ENCODE data around the gene D2HGDH.
"Not testable (repeated sequence)": the region's sequence is repeated elsewhere in the genome, so short reads cannot be mapped to it uniquely, and the experiment has no call there.

Gene D2HGDH

GRCh38 chr2:241768850-241769249 is 34.4 kb downstream of the D2HGDH start:
- no peak for DNase-seq (ENCODE audit: low read depth, low spot score)

GRCh38 chr2:241769819-241770184 is 35.4 kb downstream of the D2HGDH start:
- no peak for DNase-seq (ENCODE audit: low read depth, low spot score)

- no peak for DNase-seq (ENCODE audit: low read depth, low spot score)
Observed at GRCh38 chr2:241770185-241770935, 35.9 kb downstream of the D2HGDH start.

- no peak for DNase-seq (ENCODE audit: low read depth, low spot score)
Observed at GRCh38 chr2:241770936-241771285, 36.5 kb downstream of the D2HGDH start.

GRCh38 chr2:241771286-241772062 is 37.0 kb downstream of the D2HGDH start:
- no peak for DNase-seq (ENCODE audit: low read depth, low spot score)

GRCh38 chr2:241772063-241772499 is 37.7 kb downstream of the D2HGDH start:
- no peak for DNase-seq (ENCODE audit: low read depth, low spot score)

GRCh38 chr2:241773511-241774418 is 39.3 kb downstream of the D2HGDH start:
- DNase-seq (ENCODE audit: low read depth, low spot score), result no peak

- DNase-seq (ENCODE audit: low read depth, low spot score), result peak; percentile 12
Observed at GRCh38 chr2:241774419-241775222, 40.2 kb downstream of the D2HGDH start.

GRCh38 chr2:241775223-241776177 is 41.1 kb downstream of the D2HGDH start:
- DNase-seq (ENCODE audit: low read depth, low spot score), result no peak

GRCh38 chr2:241776336-241777169 is 42.1 kb downstream of the D2HGDH start, which contains the start of gene GAL3ST2:
Gene GAL3ST2 (plus strand): TSS chr2:241776822. CDS start chr2:241776956, 134 bp downstream.
- DNase-seq (ENCODE audit: low read depth, low spot score), result no peak

GRCh38 chr2:241777170-241777685 is 42.8 kb downstream of the D2HGDH start:
- DNase-seq (ENCODE audit: low read depth, low spot score), result no peak

GRCh38 chr2:241777686-241778627 is 43.5 kb downstream of the D2HGDH start:
- no peak for DNase-seq (ENCODE audit: low read depth, low spot score)

- DNase-seq (ENCODE audit: low read depth, low spot score), result no peak
Observed at GRCh38 chr2:241780939-241781569, 46.6 kb downstream of the D2HGDH start.

GRCh38 chr2:241782053-241782452 is 47.6 kb downstream of the D2HGDH start:
- not testable (repeated sequence) for DNase-seq (ENCODE audit: low read depth, low spot score)

- DNase-seq (ENCODE audit: low read depth, low spot score), result no peak
Observed at GRCh38 chr2:241788135-241788534, 53.7 kb downstream of the D2HGDH start.

GRCh38 chr2:241788572-241788971 is 54.1 kb downstream of the D2HGDH start:
- no peak for DNase-seq (ENCODE audit: low read depth, low spot score)

GRCh38 chr2:241791385-241791784 is 57.0 kb downstream of the D2HGDH start:
- not testable (repeated sequence) for DNase-seq (ENCODE audit: low read depth, low spot score)

Measured in smooth muscle cell of the brain vasculature (primary cell).